B cell (primary cell): ENCODE data around the gene SCAMP3. TPM values are rescaled to one million over a fixed set of nuclear protein-coding genes. Genes with fewer than 3 reads are reported as not detected.

ENCODE experiments used
- ATAC-seq: fragments of 200-7000 bp; cut with Tn5 transposase; one replicate; pipeline ENCODE4 v1.10.0; 2021; ENCODE audit warnings: low read depth, mild to moderate bottlenecking, moderate number of reproducible peaks, moderate library complexity
- CTCF ChIA-PET: fragments of 350-600 bp; sonication (Branson Sonifier 250); formaldehyde crosslinking; loops from one replicate; lab custom pipeline; 2021; ENCODE audit warnings: antibody characterized with exemption, inconsistent platforms; lab: Charles Lee
- POLR2A ChIA-PET: fragments of 350-600 bp; sonication (Branson Sonifier 250); formaldehyde crosslinking; loops from one replicate; lab custom pipeline; 2021; ENCODE audit warnings: antibody characterized with exemption; lab: Charles Lee
- DNase-seq: peaks from one replicate; pipeline ENCODE4 v3.0.0; 2013
- H2AFZ ChIP-seq: 2 replicates; pipeline ENCODE4 v1.6.1; 2012; ENCODE audit warnings: mild to moderate bottlenecking, low read depth, low read length; ENCODE audit not compliant: insufficient read depth, poor library complexity, severe bottlenecking
- H3K27ac ChIP-seq, 2 donors: 1 replicate in 1 of 2; 2 replicates in 1 of 2; pipeline ENCODE4 v1.5.1; 2012 to 2013; ENCODE audit warnings: low read length in 2 of 2, mild to moderate bottlenecking in 2 of 2, moderate library complexity in 1 of 2
- H3K27me3 ChIP-seq, 4 experiments: fragments of 200-600 bp in 1 of 4; sonication (generic) in 1 of 4; replicated peaks in 1 of 4; 1 replicate in 2 of 4; 2 replicates in 2 of 4; pipeline versions ENCODE4 v1.6.1 to v1.7.0; 2013 to 2016; ENCODE audit warnings: low read length in 3 of 4, mild to moderate bottlenecking in 2 of 4, mixed read lengths in 1 of 4, moderate library complexity in 1 of 4; ENCODE audit not compliant: insufficient read depth in 4 of 4, control insufficient read depth in 3 of 4; ENCODE audit errors: control extremely low read depth in 1 of 4
- H3K36me3 ChIP-seq, 2 experiments: replicated peaks in 1 of 2; 1 replicate in 1 of 2; 2 replicates in 1 of 2; pipeline versions ENCODE4 v1.6.1 to v1.7.1; 2013; ENCODE audit warnings: low read length in 1 of 2; ENCODE audit not compliant: insufficient read depth in 2 of 2, control insufficient read depth in 1 of 2; ENCODE audit errors: control extremely low read depth in 1 of 2, extremely low read depth in 1 of 2
- H3K4me1 ChIP-seq, 2 donors: fragments of 200-600 bp in 1 of 2; sonication (generic) in 1 of 2; 1 replicate in 1 of 2; 2 replicates in 1 of 2; pipeline versions ENCODE4 v1.5.1 to v1.6.1; 2013 to 2017; ENCODE audit warnings: low read length in 2 of 2; ENCODE audit not compliant: control insufficient read depth in 2 of 2, insufficient read depth in 2 of 2
- H3K4me2 ChIP-seq: replicated peaks from 2 replicates; pipeline ENCODE3; 2012; ENCODE audit warnings: mild to moderate bottlenecking, low read depth, low read length; ENCODE audit not compliant: poor library complexity, severe bottlenecking
- H3K4me3 ChIP-seq, 5 experiments: fragments of 200-600 bp in 1 of 5; sonication (generic) in 1 of 5; 1 replicate in 3 of 5; 2 replicates in 2 of 5; pipeline versions ENCODE4 v1.5.1 to v1.7.0; 2011 to 2016; ENCODE audit warnings: low read length in 4 of 5, mild to moderate bottlenecking in 4 of 5, low read depth in 2 of 5, control low read depth in 1 of 5, moderate library complexity in 1 of 5; ENCODE audit not compliant: insufficient read depth in 1 of 5; ENCODE audit errors: control extremely low read depth in 1 of 5, extremely low read depth in 1 of 5
- H3K79me2 ChIP-seq: fragments of 200-600 bp; sonication (generic); one replicate; pipeline ENCODE4 v1.6.0; 2016; ENCODE audit warnings: low read length; ENCODE audit not compliant: control insufficient read depth, insufficient read depth
- H3K9ac ChIP-seq: fragments of 200-600 bp; sonication (generic); 2 replicates; pipeline ENCODE4 v1.6.1; 2017; ENCODE audit warnings: mild to moderate bottlenecking, low read length, moderate library complexity
- H3K9me3 ChIP-seq, 3 donors: one replicate each; pipeline versions ENCODE4 v1.6.1 to v1.7.1; 2013; ENCODE audit warnings: low read length in 2 of 3; ENCODE audit not compliant: control insufficient read depth in 2 of 3, insufficient read depth in 1 of 3; ENCODE audit errors: control extremely low read depth in 1 of 3
- H4K20me1 ChIP-seq: 2 replicates; pipeline ENCODE4 v1.6.0; 2012; ENCODE audit warnings: mild to moderate bottlenecking, low read length; ENCODE audit not compliant: insufficient read depth, control insufficient read depth, poor library complexity, severe bottlenecking
- H3K27ac Mint-ChIP-seq: one replicate; pipeline ENCODE4 v1.8.0; 2021; ENCODE audit warnings: mixed read lengths
- H3K27me3 Mint-ChIP-seq: one replicate; pipeline ENCODE4 v1.8.0; 2021; ENCODE audit warnings: mixed read lengths
- H3K4me1 Mint-ChIP-seq: one replicate; pipeline ENCODE4 v1.8.0; 2021; ENCODE audit warnings: mixed read lengths
- H3K4me3 Mint-ChIP-seq: one replicate; pipeline ENCODE4 v1.8.0; 2021; ENCODE audit warnings: mixed read lengths
- H3K9me3 Mint-ChIP-seq: one replicate; pipeline ENCODE4 v1.8.0; 2022; ENCODE audit warnings: mixed read lengths; ENCODE audit not compliant: insufficient read depth
- CTCF ChIP-seq: fragments of 200-600 bp; IDR thresholded peaks from one replicate; pipeline ENCODE4 v1.8.0; 2022; ENCODE audit warnings: antibody characterized with exemption, mild to moderate bottlenecking
- EZH2 ChIP-seq: IDR thresholded peaks from 2 replicates; pipeline ENCODE4 v1.6.1; 2012; ENCODE audit warnings: borderline replicate concordance, low read depth, mild to moderate bottlenecking, moderate library complexity, low read length; ENCODE audit not compliant: insufficient read depth, poor library complexity, severe bottlenecking
- WGBS: methylation state at CpG from one replicate; pipeline ENCODE4 v1.1.5; 2013; ENCODE audit warnings: missing lambda C conversion rate; ENCODE audit not compliant: insufficient coverage; 5-methylcytosine and 5-hydroxymethylcytosine counted together
- intact Hi-C: fragments of 100-400 bp; cut with micrococcal nuclease; formaldehyde crosslinking; loops from one replicate; pipeline ENCODE4 v1.10.0; 2022
- polyA plus RNA-seq: library from polyadenylated mRNA; depleted of rRNA; stranded (reverse); fragments of >200 nt; gene quantifications from 2 replicates; pipeline ENCODE4 v1.2.3, GENCODE V29; 2012
- total RNA-seq, 2 donors: library from RNA; stranded (reverse); fragments of 120-200 nt in 1 of 2; gene quantifications; 1 replicate in 1 of 2; 2 replicates in 1 of 2; pipeline versions ENCODE4 v1.2.3 to v1.2.4, GENCODE V29; 2013 to 2022

The SCAMP3 gene
- total and polyA plus RNA-seq, 2 donors (not counting 1 experiment from before 2014, with no cell fraction given), result 79.8 to 107 TPM

DNA sequence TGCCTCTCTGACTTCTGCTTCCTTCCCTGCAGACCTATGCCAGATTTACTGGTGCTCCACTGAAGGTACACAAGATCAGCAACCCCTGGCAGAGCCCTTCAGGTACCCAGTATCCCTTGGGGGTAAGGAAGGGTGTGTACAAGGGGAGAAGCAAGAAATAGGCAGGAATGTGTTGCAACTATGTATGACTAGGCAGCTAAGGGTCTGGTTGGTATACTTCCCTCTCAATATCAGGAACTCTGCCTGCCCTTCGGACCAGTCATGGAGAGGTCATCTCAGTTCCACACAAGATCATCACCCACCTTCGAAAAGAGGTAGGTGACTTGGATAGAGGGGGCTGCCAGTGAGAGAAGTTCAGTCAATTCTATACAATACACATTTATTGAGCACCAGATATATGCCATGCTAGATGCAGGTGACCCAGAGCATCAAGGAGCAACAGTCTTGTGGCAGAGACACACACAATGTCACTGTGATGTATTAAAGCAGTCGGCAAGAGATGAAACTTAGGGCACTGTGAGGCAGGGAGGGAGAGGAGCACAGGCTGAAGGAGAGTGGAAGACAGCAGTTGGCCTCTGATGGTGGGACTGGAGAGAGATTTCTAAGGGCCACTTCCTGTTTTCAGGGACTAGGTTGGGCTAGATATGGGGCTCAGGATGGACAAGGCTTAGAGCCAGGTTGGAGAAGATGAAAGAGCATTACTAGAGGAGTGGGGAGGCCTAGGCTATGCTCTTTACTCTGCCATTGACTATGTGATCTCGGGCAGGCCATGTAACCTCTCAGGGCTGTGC is 51.7 kb downstream of the SCAMP3 start:
- no peak for TF ChIP-seq EZH2
- TF ChIP-seq CTCF, result no peak
- Histone ChIP-seq H3K9me3 (no peaks in the 10 kb centered on the region), H2AFZ (no peak overlapping the region), H3K27me3 (no peaks in the 10 kb centered on the region), H3K9ac (no peak overlapping the region), H3K27ac (no peak overlapping the region), H4K20me1 (no peaks in the 10 kb centered on the region), H3K4me2 (no peak overlapping the region), H3K79me2 (no peaks in the 10 kb centered on the region), H3K4me1 (peaks cover 21 to 26% of the 10 kb centered on the region in 2 donors), H3K4me3 (peak overlapping the region in 1 of 5 experiments; percentile 61), H3K36me3 (peaks cover 0 to 3% of the 10 kb centered on the region in 2 experiments)
- ChIA-PET CTCF (interaction anchor here (0.5 to 8.7 kb wide), 5 partner anchors 9 to 349 kb away, joined by 4 to 189 read pairs (median 5); no protein-coding TSS in a partner anchor), POLR2A (no interaction called here)
- H3K4me1 Mint-ChIP-seq, result peaks cover 22% of the 10 kb centered on the region
- intact Hi-C loops, result no loop called here
- peak overlapping the region; percentile 48 for H3K4me3 Mint-ChIP-seq
- H3K9me3 Mint-ChIP-seq, result no peaks in the 10 kb centered on the region
- ATAC-seq, result no peak
- no peak for DNase-seq
- peak overlapping the region; percentile 32 for H3K27ac Mint-ChIP-seq
- H3K27me3 Mint-ChIP-seq, result no peaks in the 10 kb centered on the region
- WGBS, result 100% methylated on average over 2 of the region's 4 CpGs

DNA sequence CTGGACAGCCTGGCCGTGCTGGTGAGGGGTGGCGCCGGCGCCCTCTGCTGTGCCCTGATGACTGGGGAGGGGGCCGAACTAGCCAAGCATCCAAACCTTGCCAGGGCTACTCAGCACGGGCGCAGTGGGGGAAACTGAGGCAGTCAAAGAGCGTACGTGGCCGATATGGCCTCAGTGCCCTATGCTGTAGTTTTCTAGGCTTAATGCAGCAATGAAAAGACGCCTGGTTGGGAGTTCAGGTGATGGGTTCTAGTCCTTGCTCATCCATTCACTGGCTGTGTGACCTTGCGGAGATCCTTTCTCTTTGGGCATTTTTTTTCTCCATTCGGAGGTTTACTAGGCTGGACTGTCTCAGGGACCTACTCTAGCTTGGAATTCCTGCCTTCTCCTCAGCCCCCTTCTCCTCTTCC is 52.8 kb downstream of the SCAMP3 start:
- H3K9me3 Mint-ChIP-seq, result no peaks in the 10 kb centered on the region
- H3K4me2 ChIP-seq, result peak overlapping the region; percentile 95
- ChIA-PET CTCF (interaction anchor here (0.6 to 8.7 kb wide), 8 partner anchors 10 to 119 kb away, joined by 3 to 189 read pairs (median 5); partner anchors contain the start of genes KRTCAP2 and TRIM46), POLR2A (interaction anchor here (0.6 to 3.7 kb wide), 5 partner anchors 12 to 293 kb away, joined by 3 to 47 read pairs (median 3); partner anchors contain the start of gene RUSC1)
- peak overlapping the region; percentile 81 for H3K4me3 Mint-ChIP-seq
- H3K4me1 ChIP-seq, result peaks cover 21 to 26% of the 10 kb centered on the region in 2 donors
- no peaks in the 10 kb centered on the region for H4K20me1 ChIP-seq
- peak overlapping the region; percentile 67 to 94 (median 84) for H3K4me3 ChIP-seq
- ATAC-seq (no peak), DNase-seq (no peak)
- intact Hi-C loops, result loop anchor here (2.0 to 5.0 kb wide), 2 partner anchors 17 to 383 kb away; no protein-coding TSS in a partner anchor
- peak overlapping the region; percentile 88 for H3K27ac Mint-ChIP-seq
- peak overlapping the region; percentile 80 for H2AFZ ChIP-seq
- WGBS, result 4% methylated on average over 13 of the region's 13 CpGs
- peak overlapping the region; percentile 99 for H3K9ac ChIP-seq
- TF ChIP-seq CTCF (no peak), EZH2 (no peak)
- peaks cover 22% of the 10 kb centered on the region for H3K4me1 Mint-ChIP-seq
- H3K79me2 ChIP-seq, result no peaks in the 10 kb centered on the region
- H3K27ac ChIP-seq, result peak overlapping the region; percentile 95 to 100
- H3K9me3 ChIP-seq, result no peaks in the 10 kb centered on the region
- H3K27me3 Mint-ChIP-seq, result no peaks in the 10 kb centered on the region
- H3K27me3 ChIP-seq, result no peaks in the 10 kb centered on the region
- peaks cover 0 to 3% of the 10 kb centered on the region in 2 experiments for H3K36me3 ChIP-seq
